Liver (tissue), 9 donors: Measurements from ENCODE around the gene MAN1C1. TPM values are rescaled to one million over a fixed set of nuclear protein-coding genes. Genes with fewer than 3 reads are reported as not detected.
A peak's percentile ranks its signal among the peaks of the same experiment; 100 is the strongest.
"Not testable (repeated sequence)": the region's sequence is repeated elsewhere in the genome, so short reads cannot be mapped to it uniquely, and the experiment has no call there.

ENCODE experiments used
- DNase-seq: peaks from one replicate; pipeline ENCODE4 v3.0.0-alpha.2; 2017; ENCODE audit warnings: low spot score
- H3K27ac ChIP-seq, 2 donors: one replicate each; pipeline ENCODE4 v1.7.0; 2013; ENCODE audit warnings: inconsistent platforms in 2 of 2, low read length in 2 of 2, control low read depth in 1 of 2, low read depth in 1 of 2, mild to moderate bottlenecking in 1 of 2
- H3K27me3 ChIP-seq, 4 donors: one replicate each; pipeline versions ENCODE4 v1.6.1 to v1.7.0; 2013; ENCODE audit warnings: low read length in 3 of 4, inconsistent platforms in 1 of 4, mild to moderate bottlenecking in 1 of 4, moderate library complexity in 1 of 4; ENCODE audit not compliant: control insufficient read depth in 4 of 4, insufficient read depth in 4 of 4
- H3K36me3 ChIP-seq, 4 donors: one replicate each; pipeline versions ENCODE4 v1.6.1 to v1.7.0; 2013; ENCODE audit warnings: low read length in 3 of 4, mild to moderate bottlenecking in 3 of 4, low read depth in 1 of 4, moderate library complexity in 1 of 4; ENCODE audit not compliant: control insufficient read depth in 4 of 4, insufficient read depth in 3 of 4
- H3K4me1 ChIP-seq, 4 donors: one replicate each; pipeline versions ENCODE4 v1.6.1 to v1.7.0; 2013; ENCODE audit warnings: low read length in 3 of 4, mild to moderate bottlenecking in 3 of 4, moderate library complexity in 1 of 4; ENCODE audit not compliant: control insufficient read depth in 4 of 4, insufficient read depth in 4 of 4
- H3K4me3 ChIP-seq, 3 donors: one replicate each; pipeline versions ENCODE4 v1.6.1 to v1.7.0; 2013; ENCODE audit warnings: low read length in 3 of 3, control low read depth in 1 of 3, low read depth in 1 of 3, mild to moderate bottlenecking in 1 of 3
- H3K9ac ChIP-seq, 2 donors: one replicate each; pipeline ENCODE4 v1.7.0; 2013; ENCODE audit warnings: low read length in 2 of 2, mild to moderate bottlenecking in 2 of 2, moderate library complexity in 2 of 2, control low read depth in 1 of 2, low read depth in 1 of 2
- H3K9me3 ChIP-seq, 4 donors: one replicate each; pipeline versions ENCODE4 v1.6.1 to v1.7.0; 2013; ENCODE audit warnings: low read length in 3 of 4; ENCODE audit not compliant: control insufficient read depth in 4 of 4
- EGR1 ChIP-seq, 2 donors: IDR thresholded peaks; 2 replicates each; pipeline ENCODE4 v1.6.1; 2016 to 2018; ENCODE audit warnings: antibody characterized with exemption in 2 of 2, low read depth in 2 of 2
- FOXA1 ChIP-seq: IDR thresholded peaks from 2 replicates; pipeline ENCODE4 v1.6.1; 2016; ENCODE audit warnings: antibody characterized with exemption
- FOXA2 ChIP-seq: IDR thresholded peaks from 2 replicates; pipeline ENCODE4 v1.6.1; 2016; ENCODE audit warnings: antibody characterized with exemption
- GABPA ChIP-seq, 2 donors: IDR thresholded peaks in 1 of 2; conservative IDR thresholded peaks in 1 of 2; 2 replicates each; pipeline ENCODE4 v1.6.1; 2016; ENCODE audit warnings: antibody characterized with exemption in 2 of 2, mild to moderate bottlenecking in 1 of 2, moderate library complexity in 1 of 2
- HNF4A ChIP-seq, 2 donors: conservative IDR thresholded peaks; 2 replicates each; pipeline ENCODE4 v1.6.1; 2016; ENCODE audit warnings: antibody characterized with exemption in 2 of 2, mild to moderate bottlenecking in 2 of 2
- HNF4G ChIP-seq: IDR thresholded peaks from 2 replicates; pipeline ENCODE4 v1.6.1; 2016; ENCODE audit warnings: antibody characterized with exemption
- RAD21 ChIP-seq, 2 donors: IDR thresholded peaks; 2 replicates each; pipeline ENCODE4 v1.6.1; 2016; ENCODE audit warnings: antibody characterized with exemption in 2 of 2, mild to moderate bottlenecking in 2 of 2
- RXRA ChIP-seq, 2 donors: IDR thresholded peaks; 2 replicates each; pipeline ENCODE4 v1.6.1; 2017 to 2018; ENCODE audit warnings: antibody characterized with exemption in 2 of 2, mild to moderate bottlenecking in 1 of 2
- TAF1 ChIP-seq: conservative IDR thresholded peaks from 2 replicates; pipeline ENCODE4 v1.6.1; 2016; ENCODE audit warnings: antibody characterized with exemption, mild to moderate bottlenecking
- YY1 ChIP-seq: IDR thresholded peaks from 2 replicates; pipeline ENCODE4 v1.6.1; 2016; ENCODE audit warnings: antibody characterized with exemption, mild to moderate bottlenecking
- WGBS: extraction: QIAGEN DNeasy Blood & Tissue Kit; methylation state at CpG from one replicate; pipeline ENCODE4 v1.1.7; 2013; 5-methylcytosine and 5-hydroxymethylcytosine counted together
- polyA plus RNA-seq, 2 donors: library from polyadenylated mRNA; stranded (reverse) in 1 of 2; unstranded in 1 of 2; fragments of 200-250 nt in 1 of 2; fragments of >200 nt in 1 of 2; fragmentation: Nextera tagmentation in 1 of 2; extraction: Ambion mirVana in 1 of 2; gene quantifications; one replicate each; pipeline versions ENCODE4 v1.2.1 to v1.2.3, GENCODE V29; 2013 to 2015
- total RNA-seq, 2 donors: library from RNA; depleted of rRNA; stranded (reverse); fragments of >200 nt; gene quantifications; one replicate each; pipeline ENCODE4 v1.2.3, GENCODE V29; 2014
- TF ChIP-seq, protein P1 (sequence below): IDR thresholded peaks from 2 replicates; pipeline ENCODE4 v1.6.1; 2016; ENCODE audit warnings: antibody characterized with exemption
- TF ChIP-seq, protein P2 (sequence below): IDR thresholded peaks from 2 replicates; pipeline ENCODE4 v1.6.1; 2016; ENCODE audit warnings: antibody characterized with exemption, mild to moderate bottlenecking
- TF ChIP-seq, protein P3 (sequence below): IDR thresholded peaks from 2 replicates; pipeline ENCODE4 v1.6.1; 2016; ENCODE audit warnings: antibody characterized with exemption
- TF ChIP-seq, protein P4 (sequence below): fragments of 150-350 bp; IDR thresholded peaks from 2 replicates; pipeline ENCODE4 v1.5.1; 2017; ENCODE audit warnings: improper control_type of control experiment, low read depth, low read length; ENCODE audit not compliant: missing input control
- donor health status: healthy.
- donor health status: healthy.
- donor health status: healthy.
- donor health status: healthy.
- donor health status: healthy.

MAN1C1 gene
- total and polyA plus RNA-seq, 4 donors, result 6.3 to 16.0 (median 8.1) TPM

DNA sequence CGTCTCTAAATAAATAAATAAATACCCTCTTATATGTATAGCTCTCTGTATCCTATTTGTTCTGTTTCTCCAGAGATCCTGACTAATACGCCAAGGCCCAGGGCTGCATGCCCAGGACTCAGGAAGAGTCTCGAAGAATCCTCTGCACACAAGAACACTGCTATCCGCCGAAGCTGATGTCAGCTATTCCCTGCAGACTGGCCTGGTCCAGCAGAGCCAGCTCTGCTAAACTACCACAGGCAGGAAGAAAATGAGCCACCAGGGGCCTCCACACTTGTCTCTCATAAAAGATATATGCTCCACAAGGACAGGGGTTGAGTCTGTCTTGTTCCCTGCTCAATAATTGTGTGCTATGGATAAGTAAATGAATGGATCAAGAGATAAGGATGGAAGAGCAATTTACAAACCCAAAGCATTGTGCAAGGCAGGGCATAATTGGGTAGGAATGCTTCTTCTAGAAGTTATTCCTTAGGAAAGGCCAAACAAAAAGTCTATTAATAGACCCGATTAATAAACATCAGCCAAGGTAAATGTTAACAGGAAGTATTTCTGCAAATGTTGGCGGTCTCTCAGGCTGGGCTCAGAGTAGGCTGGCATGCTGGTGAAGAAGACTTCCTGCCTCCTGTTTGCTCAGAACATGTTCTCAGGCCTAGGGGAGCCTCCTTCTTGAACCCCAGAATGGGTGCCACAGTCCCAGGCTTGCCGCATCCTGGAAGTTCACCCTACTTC lies 26.3 kb upstream of the MAN1C1 start:
- Histone ChIP-seq H3K4me3 (no peak overlapping the region), H3K36me3 (no peaks in the 10 kb centered on the region), H3K9ac (no peak overlapping the region), H3K27ac (no peak overlapping the region), H3K9me3 (no peaks in the 10 kb centered on the region), H3K27me3 (no peaks in the 10 kb centered on the region), H3K4me1 (no peaks in the 10 kb centered on the region)
- 84% methylated on average over 8 of the region's 8 CpGs for WGBS
- no peak for DNase-seq
- no peak for TF ChIP-seq YY1
- TF ChIP-seq EGR1 (IDR thresholded peaks at IDR 0.05; ENCODE audit: low read depth in 2 of 2), result no peak
- TF ChIP-seq, protein P1, sequence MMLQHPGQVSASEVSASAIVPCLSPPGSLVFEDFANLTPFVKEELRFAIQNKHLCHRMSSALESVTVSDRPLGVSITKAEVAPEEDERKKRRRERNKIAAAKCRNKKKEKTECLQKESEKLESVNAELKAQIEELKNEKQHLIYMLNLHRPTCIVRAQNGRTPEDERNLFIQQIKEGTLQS, result no peak
- TF ChIP-seq RAD21 (IDR thresholded peaks at IDR 0.05), result peak; percentile 26 to 51
- no peak for TF ChIP-seq RXRA (IDR thresholded peaks at IDR 0.05)

DNA sequence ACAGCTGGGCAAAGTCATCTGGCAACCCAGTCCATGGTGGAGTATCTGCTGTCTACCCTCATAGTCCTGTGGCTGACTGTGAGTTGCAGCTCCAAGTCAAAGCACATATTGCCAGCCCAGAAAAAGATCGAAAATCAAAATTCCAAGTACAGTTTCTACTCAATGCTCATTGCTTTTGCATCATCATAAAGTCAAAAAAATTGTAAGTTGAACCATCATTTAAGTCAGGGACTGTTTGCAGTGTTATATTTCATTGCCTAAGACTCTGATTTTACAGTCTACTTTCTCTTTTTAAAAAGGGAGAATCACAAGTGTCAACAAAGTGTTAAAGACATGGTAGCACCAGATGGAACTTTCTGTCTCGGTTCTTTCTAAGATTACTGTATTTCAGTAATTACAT lies 22.7 kb upstream of the MAN1C1 start:
- TF ChIP-seq TAF1 (no peak), FOXA1 (no peak)
- 83% methylated on average over 2 of the region's 2 CpGs for WGBS
- no peak overlapping the region for H3K4me3 ChIP-seq
- no peaks in the 10 kb centered on the region for H3K4me1 ChIP-seq
- H3K9me3 ChIP-seq, result peaks cover 0 to 2% (median 0%) of the 10 kb centered on the region in 4 donors
- no peak overlapping the region for H3K9ac ChIP-seq
- H3K27ac ChIP-seq, result no peak overlapping the region
- no peaks in the 10 kb centered on the region for H3K36me3 ChIP-seq
- no peak for DNase-seq
- no peaks in the 10 kb centered on the region for H3K27me3 ChIP-seq

DNA sequence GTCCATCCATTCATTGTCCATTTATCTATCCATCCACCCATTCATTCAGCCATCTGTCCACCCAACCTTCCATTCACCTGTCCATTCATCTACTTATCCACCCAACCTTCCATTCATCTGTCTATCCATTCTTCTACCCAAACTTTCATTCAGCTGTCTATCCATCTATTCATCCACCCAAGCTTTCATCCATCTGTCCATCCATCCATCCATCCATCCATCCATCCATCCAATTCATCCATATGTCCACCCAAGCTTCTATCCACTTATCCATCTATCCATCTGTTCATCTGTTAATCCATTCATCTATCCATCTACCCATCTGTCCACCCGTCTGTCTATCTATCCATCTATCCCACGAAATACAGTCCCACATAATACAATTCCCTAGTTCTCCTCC lies 21.6 kb upstream of the MAN1C1 start:
- Histone ChIP-seq H3K36me3 (no peaks in the 10 kb centered on the region), H3K4me3 (no peak overlapping the region), H3K4me1 (no peaks in the 10 kb centered on the region), H3K27ac (no peak overlapping the region), H3K9me3 (peaks cover 0 to 2% (median 0%) of the 10 kb centered on the region in 4 donors), H3K27me3 (no peaks in the 10 kb centered on the region), H3K9ac (no peak overlapping the region)
- TF ChIP-seq HNF4A (conservative IDR thresholded peaks at IDR 0.05), result no peak
- no peak for TF ChIP-seq YY1
- TF ChIP-seq GABPA (IDR thresholded peaks at IDR 0.05 in 1 of 2, conservative IDR thresholded peaks at IDR 0.05 in 1 of 2), result no peak
- no peak for TF ChIP-seq RAD21 (IDR thresholded peaks at IDR 0.05)
- TF ChIP-seq, protein P2, sequence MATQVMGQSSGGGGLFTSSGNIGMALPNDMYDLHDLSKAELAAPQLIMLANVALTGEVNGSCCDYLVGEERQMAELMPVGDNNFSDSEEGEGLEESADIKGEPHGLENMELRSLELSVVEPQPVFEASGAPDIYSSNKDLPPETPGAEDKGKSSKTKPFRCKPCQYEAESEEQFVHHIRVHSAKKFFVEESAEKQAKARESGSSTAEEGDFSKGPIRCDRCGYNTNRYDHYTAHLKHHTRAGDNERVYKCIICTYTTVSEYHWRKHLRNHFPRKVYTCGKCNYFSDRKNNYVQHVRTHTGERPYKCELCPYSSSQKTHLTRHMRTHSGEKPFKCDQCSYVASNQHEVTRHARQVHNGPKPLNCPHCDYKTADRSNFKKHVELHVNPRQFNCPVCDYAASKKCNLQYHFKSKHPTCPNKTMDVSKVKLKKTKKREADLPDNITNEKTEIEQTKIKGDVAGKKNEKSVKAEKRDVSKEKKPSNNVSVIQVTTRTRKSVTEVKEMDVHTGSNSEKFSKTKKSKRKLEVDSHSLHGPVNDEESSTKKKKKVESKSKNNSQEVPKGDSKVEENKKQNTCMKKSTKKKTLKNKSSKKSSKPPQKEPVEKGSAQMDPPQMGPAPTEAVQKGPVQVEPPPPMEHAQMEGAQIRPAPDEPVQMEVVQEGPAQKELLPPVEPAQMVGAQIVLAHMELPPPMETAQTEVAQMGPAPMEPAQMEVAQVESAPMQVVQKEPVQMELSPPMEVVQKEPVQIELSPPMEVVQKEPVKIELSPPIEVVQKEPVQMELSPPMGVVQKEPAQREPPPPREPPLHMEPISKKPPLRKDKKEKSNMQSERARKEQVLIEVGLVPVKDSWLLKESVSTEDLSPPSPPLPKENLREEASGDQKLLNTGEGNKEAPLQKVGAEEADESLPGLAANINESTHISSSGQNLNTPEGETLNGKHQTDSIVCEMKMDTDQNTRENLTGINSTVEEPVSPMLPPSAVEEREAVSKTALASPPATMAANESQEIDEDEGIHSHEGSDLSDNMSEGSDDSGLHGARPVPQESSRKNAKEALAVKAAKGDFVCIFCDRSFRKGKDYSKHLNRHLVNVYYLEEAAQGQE, result no peak
- TF ChIP-seq HNF4G, result no peak
- TF ChIP-seq FOXA2, result no peak
- no peak for TF ChIP-seq RXRA (IDR thresholded peaks at IDR 0.05)
- no peak for TF ChIP-seq EGR1 (IDR thresholded peaks at IDR 0.05; ENCODE audit: low read depth in 2 of 2)
- no peak for TF ChIP-seq FOXA1
- TF ChIP-seq, protein P3, sequence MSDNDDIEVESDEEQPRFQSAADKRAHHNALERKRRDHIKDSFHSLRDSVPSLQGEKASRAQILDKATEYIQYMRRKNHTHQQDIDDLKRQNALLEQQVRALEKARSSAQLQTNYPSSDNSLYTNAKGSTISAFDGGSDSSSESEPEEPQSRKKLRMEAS, result no peak
- TF ChIP-seq, protein P4, sequence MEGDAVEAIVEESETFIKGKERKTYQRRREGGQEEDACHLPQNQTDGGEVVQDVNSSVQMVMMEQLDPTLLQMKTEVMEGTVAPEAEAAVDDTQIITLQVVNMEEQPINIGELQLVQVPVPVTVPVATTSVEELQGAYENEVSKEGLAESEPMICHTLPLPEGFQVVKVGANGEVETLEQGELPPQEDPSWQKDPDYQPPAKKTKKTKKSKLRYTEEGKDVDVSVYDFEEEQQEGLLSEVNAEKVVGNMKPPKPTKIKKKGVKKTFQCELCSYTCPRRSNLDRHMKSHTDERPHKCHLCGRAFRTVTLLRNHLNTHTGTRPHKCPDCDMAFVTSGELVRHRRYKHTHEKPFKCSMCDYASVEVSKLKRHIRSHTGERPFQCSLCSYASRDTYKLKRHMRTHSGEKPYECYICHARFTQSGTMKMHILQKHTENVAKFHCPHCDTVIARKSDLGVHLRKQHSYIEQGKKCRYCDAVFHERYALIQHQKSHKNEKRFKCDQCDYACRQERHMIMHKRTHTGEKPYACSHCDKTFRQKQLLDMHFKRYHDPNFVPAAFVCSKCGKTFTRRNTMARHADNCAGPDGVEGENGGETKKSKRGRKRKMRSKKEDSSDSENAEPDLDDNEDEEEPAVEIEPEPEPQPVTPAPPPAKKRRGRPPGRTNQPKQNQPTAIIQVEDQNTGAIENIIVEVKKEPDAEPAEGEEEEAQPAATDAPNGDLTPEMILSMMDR, result no peak
- DNase-seq, result no peak
- 67% methylated on average over 2 of the region's 2 CpGs for WGBS

DNA sequence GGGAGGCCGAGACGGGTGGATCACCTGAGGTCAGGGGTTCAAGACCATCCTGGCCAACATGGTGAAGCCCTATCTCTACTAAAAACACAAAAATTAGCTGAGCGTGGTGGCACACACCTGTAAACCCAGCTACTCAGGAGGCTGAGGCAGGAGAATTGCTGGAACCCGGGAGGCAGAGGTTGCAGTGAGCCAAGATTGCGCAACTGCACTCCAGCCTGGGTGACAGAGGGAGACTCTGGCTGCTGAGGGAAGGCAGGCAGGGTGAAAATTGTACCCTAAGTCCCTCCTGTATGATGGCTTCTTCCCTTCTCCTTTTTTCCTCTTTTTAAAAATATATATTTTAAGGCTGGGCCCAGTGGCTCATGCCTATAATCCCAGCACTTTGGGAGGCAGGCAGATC lies 19.9 kb upstream of the MAN1C1 start:
- H3K4me3 ChIP-seq, DNase-seq, H3K27me3 ChIP-seq, H3K9me3 ChIP-seq, H3K9ac ChIP-seq, H3K4me1 ChIP-seq, H3K36me3 ChIP-seq, H3K27ac ChIP-seq: not testable (repeated sequence)
- 93% methylated on average over 5 of the region's 5 CpGs for WGBS
